WERI-Rb-1 (cell line): ENCODE measurements around the gene LAMTOR4.

Experiments
- DNase-seq: peaks from one replicate; pipeline ENCODE4 v3.0.0-alpha.2; 2020
- H3K27ac ChIP-seq: fragments of 250-450 bp; sonication (Bioruptor Pico); 2 replicates; pipeline ENCODE4 v1.5.1; 2020; ENCODE audit warnings: mild to moderate bottlenecking, moderate library complexity
- H3K27me3 ChIP-seq: fragments of 250-450 bp; sonication (Bioruptor Pico); 2 replicates; pipeline ENCODE4 v1.5.1; 2021; ENCODE audit warnings: mild to moderate bottlenecking, low read depth, moderate library complexity; ENCODE audit not compliant: insufficient read depth, severe bottlenecking
- H3K36me3 ChIP-seq: fragments of 250-450 bp; sonication (Bioruptor Pico); 2 replicates; pipeline ENCODE4 v1.5.1; 2020; ENCODE audit warnings: mild to moderate bottlenecking, moderate library complexity
- H3K4me3 ChIP-seq: 2 replicates; pipeline ENCODE4 v1.5.1; 2011; ENCODE audit warnings: low read depth, mild to moderate bottlenecking, control low read depth, low read length
- H3K9me3 ChIP-seq: fragments of 250-450 bp; sonication (Bioruptor Pico); 2 replicates; pipeline ENCODE4 v1.5.1; 2021; ENCODE audit warnings: mild to moderate bottlenecking, moderate library complexity; ENCODE audit not compliant: severe bottlenecking
- TF ChIP-seq, protein P1 (sequence below): IDR thresholded peaks from 2 replicates; pipeline ENCODE4 v1.5.1; 2011; ENCODE audit warnings: low read depth, mild to moderate bottlenecking, control low read depth, inconsistent platforms, low read length

LAMTOR4 gene

DNA sequence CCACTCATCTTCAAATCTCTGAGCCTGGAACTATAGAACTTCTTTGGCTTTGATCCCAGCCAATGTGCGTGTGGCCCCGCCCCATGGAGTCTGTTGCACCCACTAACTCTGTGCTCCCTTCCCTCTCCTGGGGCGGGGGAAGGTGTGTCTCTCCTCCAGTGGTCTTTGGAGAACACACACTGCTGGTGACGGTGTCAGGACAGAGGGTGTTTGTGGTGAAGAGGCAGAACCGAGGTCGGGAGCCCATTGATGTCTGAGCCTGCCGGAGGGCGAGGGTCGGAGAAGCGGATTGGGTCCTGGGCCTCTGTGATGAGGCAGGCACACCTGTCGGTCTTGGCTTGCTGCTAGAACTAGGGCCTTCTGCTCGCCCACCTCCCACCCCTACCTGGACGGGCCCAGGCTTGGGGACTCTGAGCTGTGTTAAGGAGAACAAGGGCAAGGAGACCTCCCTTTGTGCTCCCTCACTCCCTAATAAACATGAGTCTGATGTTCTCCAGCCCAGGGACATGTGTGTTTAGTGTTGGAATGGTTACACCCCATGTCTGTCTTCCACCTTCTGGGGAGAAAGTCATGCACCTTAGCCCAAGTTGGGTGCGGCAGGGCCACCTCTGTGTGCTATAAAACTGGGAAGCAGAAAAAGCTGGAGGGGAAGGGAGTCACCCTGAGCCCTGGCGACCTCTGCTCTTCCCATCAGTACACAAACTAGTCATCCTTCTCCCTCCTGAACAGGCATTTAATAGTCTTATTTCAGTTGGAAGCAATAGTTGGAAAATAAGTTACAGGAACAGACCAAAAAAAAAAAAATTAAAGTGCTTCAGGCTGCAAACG, 5.2 kb downstream of the LAMTOR4 start:
- peaks cover 48% of the 10 kb centered on the region for H3K36me3 ChIP-seq
- H3K27ac ChIP-seq: no peak overlapping the region
- TF ChIP-seq, protein P1, sequence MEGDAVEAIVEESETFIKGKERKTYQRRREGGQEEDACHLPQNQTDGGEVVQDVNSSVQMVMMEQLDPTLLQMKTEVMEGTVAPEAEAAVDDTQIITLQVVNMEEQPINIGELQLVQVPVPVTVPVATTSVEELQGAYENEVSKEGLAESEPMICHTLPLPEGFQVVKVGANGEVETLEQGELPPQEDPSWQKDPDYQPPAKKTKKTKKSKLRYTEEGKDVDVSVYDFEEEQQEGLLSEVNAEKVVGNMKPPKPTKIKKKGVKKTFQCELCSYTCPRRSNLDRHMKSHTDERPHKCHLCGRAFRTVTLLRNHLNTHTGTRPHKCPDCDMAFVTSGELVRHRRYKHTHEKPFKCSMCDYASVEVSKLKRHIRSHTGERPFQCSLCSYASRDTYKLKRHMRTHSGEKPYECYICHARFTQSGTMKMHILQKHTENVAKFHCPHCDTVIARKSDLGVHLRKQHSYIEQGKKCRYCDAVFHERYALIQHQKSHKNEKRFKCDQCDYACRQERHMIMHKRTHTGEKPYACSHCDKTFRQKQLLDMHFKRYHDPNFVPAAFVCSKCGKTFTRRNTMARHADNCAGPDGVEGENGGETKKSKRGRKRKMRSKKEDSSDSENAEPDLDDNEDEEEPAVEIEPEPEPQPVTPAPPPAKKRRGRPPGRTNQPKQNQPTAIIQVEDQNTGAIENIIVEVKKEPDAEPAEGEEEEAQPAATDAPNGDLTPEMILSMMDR: no peak
- H3K4me3 ChIP-seq: no peak overlapping the region
- DNase-seq: no peak
- no peaks in the 10 kb centered on the region for H3K9me3 ChIP-seq
- H3K27me3 ChIP-seq: no peaks in the 10 kb centered on the region

DNA sequence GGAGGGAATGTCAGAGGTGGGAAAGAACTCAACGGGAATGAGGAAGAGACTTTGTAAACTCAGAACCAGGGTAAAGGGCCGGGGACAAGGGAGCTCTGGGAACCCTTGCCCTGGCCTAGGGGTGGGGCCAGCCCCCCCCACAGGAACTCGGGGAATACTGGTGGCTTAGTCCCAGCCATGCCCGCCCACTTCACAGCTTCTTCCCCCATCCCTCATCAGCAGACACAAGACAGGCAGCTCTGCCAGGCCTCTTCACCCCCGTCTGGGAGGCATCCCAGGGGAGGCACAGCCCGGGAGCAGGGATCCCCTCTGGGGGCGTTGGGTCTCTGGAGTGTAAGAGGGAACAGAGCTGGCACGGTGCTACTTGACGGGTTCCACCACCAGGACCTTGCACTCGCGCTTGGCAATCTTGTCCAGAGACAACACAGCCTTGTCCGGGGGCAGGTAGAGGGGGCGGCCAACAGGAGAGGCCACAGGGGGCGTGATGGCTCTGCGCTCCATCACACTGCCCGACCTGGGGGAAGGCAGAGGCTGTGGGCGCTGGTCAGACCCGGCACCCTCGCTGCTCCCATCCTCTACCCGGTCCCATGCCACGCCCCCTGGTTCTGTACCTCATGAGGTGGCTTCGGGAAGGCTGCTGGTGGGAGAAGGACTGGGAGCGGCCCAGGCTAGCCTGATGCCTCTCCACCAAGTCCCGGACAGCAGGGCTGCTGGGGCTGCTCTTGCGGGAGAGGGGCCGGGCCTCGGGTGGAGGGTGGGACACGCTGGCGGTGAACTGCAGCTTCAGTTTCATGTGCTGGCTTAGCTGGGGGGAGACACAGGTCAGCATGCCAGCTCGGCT, 6.2 kb downstream of the LAMTOR4 start:
- H3K4me3 ChIP-seq: no peak overlapping the region
- no peak overlapping the region for H3K27ac ChIP-seq
- no peaks in the 10 kb centered on the region for H3K9me3 ChIP-seq
- H3K36me3 ChIP-seq: peaks cover 48% of the 10 kb centered on the region
- DNase-seq: no peak
- TF ChIP-seq, protein P1: no peak
- no peaks in the 10 kb centered on the region for H3K27me3 ChIP-seq

DNA sequence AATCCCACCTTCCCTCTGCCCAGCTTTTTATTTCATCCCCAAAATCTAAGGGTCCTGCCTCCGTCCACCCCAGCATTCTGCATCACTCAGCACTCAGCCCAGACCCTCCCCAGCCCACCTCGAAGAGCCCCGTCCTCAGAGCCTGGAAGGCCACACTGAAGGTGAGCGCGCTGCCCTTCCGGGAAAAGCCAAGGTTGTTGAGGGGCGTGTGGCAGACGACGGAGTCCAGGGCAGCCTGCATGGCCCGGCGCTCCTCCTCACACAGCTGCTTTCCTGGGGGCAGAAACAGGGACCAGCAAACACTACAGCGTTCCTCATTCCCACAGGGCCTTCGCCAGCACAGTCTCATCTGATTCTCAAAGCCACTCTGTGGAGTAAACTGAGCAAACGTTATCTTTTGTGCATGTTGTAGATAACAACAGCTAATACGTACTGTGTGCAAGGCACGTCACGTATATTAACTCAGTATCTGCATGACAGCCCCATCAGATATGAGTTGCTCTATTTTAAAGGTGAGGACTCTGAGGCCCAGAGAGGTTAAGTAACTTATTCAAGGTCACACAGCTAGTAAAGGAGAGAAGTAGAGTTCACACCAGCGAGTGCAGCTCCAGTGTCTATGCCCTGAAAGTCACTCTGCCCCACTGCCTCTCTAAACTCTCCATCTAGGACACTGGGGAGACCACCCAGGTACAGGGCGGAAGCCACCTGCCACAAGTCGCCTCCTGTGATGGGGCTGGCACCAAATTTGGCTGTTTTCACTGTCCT, 7.0 kb downstream of the LAMTOR4 start:
- Histone ChIP-seq H3K27me3 (no peaks in the 10 kb centered on the region), H3K4me3 (no peak overlapping the region), H3K36me3 (peaks cover 43% of the 10 kb centered on the region), H3K9me3 (no peaks in the 10 kb centered on the region), H3K27ac (no peak overlapping the region)
- DNase-seq: no peak
- TF ChIP-seq, protein P1: no peak

DNA sequence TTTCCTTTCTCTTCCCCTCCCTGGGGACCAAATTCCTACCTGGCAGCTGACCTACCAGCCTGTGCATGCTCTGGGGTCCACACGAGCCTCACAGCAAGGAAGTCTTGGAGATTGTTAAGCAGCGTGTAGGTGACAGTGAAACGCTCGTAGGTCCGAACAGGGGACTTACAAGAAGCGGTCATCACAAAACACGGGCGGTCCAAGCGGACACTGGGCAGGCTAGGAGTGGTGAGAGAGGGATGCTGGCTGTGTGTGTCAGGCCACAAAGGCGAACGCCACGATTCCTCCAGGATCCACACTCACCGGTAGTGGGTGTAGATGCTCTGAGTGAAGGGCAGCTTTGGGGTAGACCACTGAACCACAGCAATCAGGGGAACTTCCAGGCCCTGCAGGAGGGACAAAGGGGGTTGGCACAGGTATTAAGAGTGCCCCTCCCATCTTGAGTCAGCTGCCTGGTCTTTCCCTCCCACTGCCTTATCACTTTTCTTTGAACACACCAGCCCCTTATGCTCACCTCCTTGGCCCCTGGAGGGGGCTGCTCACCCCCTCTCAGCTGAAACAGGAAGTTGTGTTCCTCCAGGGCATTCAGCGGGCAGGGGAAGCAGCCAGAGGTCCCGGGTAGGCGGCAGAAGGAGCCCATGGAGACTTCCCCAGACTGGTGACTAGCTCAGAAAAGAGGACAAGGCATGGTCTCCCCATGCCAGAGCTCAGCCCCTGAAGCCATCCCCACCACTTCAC, 7.8 kb downstream of the LAMTOR4 start:
- Histone ChIP-seq H3K9me3 (no peaks in the 10 kb centered on the region), H3K27ac (no peak overlapping the region), H3K4me3 (no peak overlapping the region), H3K36me3 (peaks cover 43% of the 10 kb centered on the region), H3K27me3 (no peaks in the 10 kb centered on the region)
- DNase-seq: no peak
- TF ChIP-seq, protein P1: no peak

DNA sequence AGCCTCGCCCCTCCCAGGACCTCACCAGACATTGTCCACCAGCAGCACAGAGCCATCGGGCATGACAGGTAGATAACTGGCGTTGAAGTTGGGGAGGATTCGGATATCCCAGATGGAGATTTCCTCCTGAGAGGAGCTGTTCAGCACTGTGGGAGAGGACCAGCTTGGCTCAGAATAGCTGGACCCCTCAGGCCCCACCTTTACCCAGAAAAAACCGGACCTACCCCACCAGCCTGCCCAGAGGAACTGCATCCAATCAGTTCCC, 8.3 kb downstream of the LAMTOR4 start:
- peaks cover 41% of the 10 kb centered on the region for H3K36me3 ChIP-seq
- no peaks in the 10 kb centered on the region for H3K27me3 ChIP-seq
- H3K4me3 ChIP-seq: no peak overlapping the region
- H3K9me3 ChIP-seq: no peaks in the 10 kb centered on the region
- H3K27ac ChIP-seq: no peak overlapping the region
- no peak for DNase-seq
- TF ChIP-seq, protein P1: no peak
